GM21390 (cell line): ENCODE results near the gene DMD.

ENCODE experiments used
- ATAC-seq: cut with Tn5 transposase; IDR thresholded peaks from one replicate; pipeline ENCODE4 v1.9.1; 2021; ENCODE audit not compliant: unreplicated experiment

DMD gene

DNA sequence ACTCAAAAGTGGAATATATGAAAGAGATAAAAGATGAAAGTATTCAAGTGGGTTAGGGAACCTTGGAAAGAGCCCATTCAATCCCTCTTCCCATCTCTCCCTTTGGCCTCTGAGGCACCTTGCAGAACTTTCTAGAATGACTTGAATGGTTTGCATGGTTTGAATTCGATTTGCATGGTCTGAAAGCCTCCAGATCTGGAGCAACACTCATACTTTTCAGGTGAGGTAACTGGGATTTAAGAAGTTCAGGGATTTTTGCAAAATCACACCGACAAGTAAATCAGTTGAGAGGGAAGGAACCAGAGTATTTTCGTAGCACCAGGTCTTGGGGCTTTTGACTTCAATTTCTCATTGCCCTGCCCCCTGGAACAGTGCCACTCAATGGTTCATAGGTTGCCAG, 1663.5 kb downstream of the DMD start:
- ATAC-seq = no peak

GRCh38 chrX:31547416-31547815, 1663.9 kb downstream of the DMD start:
- ATAC-seq = no peak

GRCh38 chrX:31546126-31546525, 1665.2 kb downstream of the DMD start:
- no peak for ATAC-seq

DNA sequence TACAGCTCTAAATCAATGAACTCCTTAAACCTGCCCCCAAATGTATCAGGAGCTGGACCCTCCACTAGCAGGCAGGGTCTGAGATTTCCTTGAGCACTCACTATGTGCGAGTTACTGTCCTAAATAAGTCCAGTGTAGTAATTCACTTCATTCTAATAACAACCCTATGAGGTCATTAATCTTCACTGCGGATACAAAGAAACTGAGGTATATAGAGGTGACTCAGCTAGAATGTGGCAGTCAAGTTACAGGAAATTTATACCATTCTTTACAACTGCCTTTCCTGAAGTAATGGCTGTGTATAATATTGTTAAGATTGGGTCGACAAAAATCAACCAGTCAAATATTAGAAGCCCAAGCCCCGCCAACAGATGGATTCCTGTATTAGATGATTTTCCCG, 1665.6 kb downstream of the DMD start:
- no peak for ATAC-seq

- no peak for ATAC-seq
These were observed 1666.2 kb downstream of the DMD start for GRCh38 chrX:31545191-31545590.

GRCh38 chrX:31543634-31544033, 1667.7 kb downstream of the DMD start:
- no peak for ATAC-seq

DNA sequence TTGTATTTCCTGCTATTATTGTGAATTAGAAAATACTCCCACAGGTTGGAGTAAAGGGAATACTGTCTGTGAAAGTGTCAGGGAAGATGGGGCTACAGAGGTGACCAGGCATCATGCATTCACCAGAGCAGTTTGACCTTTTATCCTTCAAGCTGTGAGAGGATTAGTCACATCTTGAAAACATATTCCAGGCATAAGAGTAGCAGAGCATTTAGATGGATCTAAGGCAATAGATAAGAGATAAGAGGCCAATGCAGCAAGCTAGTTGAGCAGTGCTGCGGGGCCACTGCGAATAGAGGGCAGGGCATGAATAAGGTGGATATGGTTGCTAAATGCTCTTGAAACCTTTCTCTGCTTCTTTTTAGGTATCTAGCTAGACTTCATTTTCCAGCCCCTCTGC, 1668.8 kb downstream of the DMD start:
- no peak for ATAC-seq

GRCh38 chrX:31540313-31540712, 1671.0 kb downstream of the DMD start:
- ATAC-seq = no peak

DNA sequence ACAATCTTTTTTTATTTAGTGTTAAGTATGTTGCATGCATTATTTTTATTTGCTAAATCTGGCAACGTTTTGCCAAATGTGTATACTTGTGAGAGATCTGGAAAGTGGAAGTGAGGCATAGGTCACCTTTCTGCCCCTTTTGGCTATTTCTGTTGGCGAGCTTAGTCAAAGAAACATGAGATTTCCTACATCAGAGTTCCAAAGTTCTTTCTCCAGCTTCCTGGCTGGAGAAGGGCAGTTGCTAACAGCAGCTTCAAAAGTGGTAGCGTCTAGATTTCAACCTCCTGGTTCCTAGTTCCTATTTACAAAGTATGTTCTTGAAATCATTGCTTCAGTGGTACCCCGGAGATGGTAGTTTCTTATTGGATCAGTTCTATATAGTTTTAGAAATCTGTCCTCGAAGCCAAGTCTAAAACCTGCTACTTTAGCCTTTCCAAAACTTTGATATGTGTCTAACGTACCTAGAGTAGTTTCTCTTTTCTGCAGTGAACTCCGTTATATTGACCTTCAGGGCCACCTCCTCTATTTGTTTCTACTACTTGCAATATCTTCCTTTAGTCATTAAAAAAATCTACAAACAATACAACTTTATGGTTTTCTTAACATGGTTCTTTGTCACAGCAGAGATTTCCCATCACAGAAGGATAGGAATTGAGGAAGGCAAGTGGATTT, 1683.8 kb downstream of the DMD start:
- no peak for ATAC-seq

DNA sequence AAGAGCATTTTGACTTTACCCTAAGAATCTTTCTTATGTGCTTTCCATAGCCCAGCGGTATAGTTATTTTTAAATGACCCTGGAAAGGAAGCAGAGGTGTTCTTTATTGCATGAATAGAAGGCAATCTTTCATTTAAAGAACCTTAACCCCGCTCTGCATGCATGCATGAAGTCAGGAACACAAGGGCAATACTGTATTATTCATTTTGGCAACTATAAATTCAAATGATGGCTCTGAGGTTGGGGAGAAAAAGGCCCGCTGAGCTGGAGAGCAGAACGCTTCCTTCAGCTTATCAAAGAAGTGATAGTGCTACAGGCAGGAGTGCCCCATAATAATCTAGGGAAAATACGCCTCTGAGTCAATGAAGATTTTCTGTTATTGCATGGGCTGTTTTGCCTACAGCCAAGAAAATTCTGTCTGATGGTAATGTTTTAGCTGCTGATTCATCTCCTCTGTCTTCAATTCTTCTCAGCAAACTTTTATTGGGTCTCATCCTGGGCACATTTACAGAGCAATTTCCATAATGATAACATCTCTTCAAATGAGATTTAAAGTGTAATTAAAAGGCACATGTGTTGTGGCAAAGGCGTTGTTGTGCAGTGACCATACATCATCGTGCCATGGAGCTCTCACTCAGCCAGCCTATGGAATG, 1687.3 kb downstream of the DMD start:
- ATAC-seq = no peak

- no peak for ATAC-seq
These were observed 1688.6 kb downstream of the DMD start for GRCh38 chrX:31522760-31523159.

DNA sequence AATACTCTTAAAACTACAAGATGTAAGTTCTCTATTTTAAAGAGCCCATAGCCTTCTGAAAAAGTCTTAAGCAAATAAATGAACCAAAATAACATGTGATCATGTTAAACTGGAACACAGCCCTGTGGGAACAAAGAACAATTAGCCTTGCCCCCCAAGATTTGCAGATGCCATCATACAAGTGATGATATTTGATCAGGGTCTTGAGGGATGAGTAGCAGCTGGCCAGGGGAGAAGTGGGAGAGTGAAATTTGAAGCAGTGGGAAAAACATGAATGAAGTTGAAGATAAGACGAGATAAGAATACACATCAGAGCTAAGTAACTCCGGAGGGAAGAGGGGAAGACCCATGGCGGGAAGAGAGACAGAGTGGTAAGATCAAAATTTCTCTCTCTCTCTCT, 1689.4 kb downstream of the DMD start:
- ATAC-seq = no peak

DNA sequence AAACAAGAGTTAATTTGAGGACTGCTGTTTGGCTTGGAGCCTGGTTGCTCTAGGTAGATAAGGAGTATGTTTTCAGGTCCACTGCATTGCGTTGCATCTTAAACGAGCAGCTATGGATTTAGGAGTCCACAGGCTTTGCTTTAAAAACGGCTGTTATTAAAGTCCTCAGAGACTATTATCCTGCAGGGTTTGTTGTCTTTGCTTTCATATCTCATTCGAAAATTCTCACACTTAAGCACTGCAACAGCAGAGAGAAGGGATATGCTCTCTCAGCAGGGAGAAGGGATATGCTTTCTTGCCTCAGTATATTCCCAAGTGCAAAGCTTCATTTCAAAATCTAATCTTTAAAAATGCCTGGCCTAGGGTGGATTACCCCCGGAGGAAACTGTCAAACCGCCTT, 1694.8 kb downstream of the DMD start:
- no peak for ATAC-seq

DNA sequence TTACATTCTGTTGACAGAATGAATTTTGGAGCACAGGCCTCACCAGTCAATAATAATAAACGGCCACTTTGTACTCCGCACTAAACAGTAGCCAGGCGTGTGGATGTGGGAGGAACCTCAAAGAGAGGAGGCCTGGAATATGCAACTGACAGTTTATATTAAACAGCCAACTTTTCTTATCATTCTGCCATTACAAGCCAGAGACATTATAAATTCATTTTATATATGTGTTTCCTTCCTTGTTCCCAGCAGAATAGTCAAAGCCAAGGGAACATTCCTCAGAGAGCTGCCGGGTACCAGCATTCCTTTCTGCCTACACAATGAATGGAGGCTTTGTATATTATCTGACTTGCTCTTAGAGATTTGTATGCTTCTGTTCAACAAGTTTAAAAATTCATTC, 1703.0 kb downstream of the DMD start:
- ATAC-seq = no peak

DNA sequence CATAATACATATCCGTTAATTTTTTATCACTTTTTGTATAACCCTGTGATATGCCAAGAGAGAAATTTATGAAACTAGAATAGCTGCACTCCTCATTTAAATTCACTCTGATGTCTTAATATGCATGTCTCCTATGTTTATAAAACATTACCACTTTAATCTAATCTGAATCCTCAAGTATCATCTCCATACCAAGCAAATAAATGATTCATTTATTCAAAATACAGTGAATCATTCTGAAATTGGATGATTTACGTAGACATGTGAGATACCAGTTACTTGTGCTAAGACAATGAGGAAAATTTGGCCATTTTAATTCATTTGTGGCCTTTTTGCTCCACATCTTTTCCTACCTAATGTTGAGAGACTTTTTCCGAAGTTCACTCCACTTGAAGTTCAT, 1704.4 kb downstream of the DMD start:
- no peak for ATAC-seq

GRCh38 chrX:31506360-31506759, 1705.0 kb downstream of the DMD start:
- no peak for ATAC-seq

DNA sequence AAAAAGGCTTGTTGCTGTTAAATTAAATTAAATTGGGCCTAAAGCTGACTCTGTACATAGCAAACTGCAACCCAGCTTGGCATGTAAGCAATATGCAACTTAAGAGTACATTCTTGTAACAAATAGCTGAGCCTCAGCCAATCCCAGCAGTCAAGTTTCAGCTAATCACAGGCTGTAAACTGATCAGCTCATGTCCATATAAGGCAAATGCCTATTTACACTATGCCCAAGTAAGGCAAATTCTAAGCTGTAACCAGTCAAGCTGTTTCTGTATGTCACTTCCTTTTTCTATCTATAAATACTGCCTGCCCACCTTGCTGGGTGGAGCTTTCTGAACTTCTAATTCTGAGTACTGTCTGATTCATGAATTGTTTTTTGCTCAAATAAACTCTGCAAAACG, 1710.4 kb downstream of the DMD start:
- no peak for ATAC-seq

- no peak for ATAC-seq
These were observed 1712.2 kb downstream of the DMD start for GRCh38 chrX:31499109-31499508.

DNA sequence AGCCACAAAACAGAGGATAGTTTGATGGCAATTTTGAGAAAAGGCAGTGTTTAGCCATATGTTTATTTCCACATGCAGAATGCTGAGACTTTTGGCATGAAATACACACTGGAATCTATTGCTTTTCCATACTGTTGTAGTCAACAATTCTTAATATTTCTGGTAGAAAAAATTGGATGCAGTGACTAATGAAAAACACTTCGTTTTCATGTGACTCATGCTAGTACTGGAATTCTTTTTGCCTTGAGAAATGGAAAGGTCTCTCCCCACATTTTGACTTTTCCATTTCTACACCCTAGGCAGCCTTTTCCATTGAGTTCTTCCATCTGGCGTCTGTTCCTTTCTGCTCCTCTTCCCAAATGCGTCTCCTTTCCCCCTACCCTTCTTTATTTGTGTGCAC, 1714.3 kb downstream of the DMD start:
- no peak for ATAC-seq

DNA sequence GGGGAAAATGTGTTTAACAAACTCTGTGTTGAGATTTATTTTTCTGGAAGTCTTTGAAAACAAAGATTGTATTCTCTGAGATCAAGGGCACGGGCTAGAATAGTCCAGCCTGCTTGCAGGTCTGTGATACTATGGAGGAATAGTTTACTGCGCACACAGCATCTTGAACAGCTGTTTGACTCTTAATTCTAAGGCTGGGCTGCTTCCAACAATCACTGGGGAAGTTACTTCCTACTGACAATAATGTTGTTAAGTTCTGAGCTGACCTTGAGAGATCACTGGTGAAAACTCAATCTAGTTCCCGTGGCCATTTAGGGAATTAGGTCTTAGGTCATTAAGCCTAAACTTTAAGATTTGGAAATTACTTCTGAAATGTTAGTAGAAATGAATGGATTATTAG, 1723.4 kb downstream of the DMD start:
- ATAC-seq = no peak

- no peak for ATAC-seq
These were observed 1728.0 kb downstream of the DMD start for GRCh38 chrX:31483336-31483735.

DNA sequence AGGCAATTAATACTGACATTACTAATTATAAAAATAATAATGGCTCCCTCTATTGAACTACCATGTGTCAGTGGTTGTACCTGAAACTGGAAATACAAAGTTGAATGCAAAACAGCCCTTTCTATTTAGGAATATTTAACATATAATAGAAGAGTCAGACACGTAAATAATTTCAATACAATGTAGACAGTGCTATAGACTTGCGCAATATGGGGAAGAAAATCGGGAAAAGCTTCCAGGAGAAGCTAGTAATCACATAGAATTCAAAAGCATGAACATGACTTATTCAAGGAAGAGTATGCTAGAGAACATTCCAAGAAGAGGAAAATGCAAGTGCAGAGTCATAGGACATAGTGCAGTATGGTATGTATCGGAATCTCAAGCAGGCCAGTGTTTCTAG, 1730.7 kb downstream of the DMD start:
- ATAC-seq = no peak

DNA sequence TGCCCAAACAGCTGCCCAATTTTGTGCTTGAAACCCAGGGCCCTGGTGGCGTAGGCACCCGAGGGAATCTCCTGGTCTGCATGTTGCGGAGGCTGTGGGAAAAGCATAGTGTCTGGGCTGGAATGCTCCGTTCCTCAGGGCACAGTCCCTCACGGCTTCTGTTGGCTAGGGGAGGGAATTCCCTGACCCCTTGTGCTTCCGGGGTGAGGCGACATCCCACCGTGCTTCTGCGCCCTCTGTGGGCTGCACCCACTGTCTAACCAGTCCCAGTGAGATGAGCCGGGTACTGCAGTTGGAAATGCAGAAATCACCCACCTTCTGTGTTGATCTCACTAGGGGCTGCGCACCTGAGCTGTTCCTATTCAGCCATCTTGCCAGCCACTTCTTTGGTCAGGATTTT, 1740.1 kb downstream of the DMD start:
- ATAC-seq = no peak
